VCaP (cell line): Measurements from ENCODE around the gene PHF21A.

Source experiments
- H3K27ac ChIP-seq: fragments of 450-650 bp; 2 replicates; pipeline ENCODE4 v1.5.1; 2017
- CTCF ChIP-seq: fragments of 450-650 bp; conservative IDR thresholded peaks from 2 replicates; pipeline ENCODE4 v1.5.1; 2017; ENCODE audit warnings: mild to moderate bottlenecking, moderate library complexity

Gene PHF21A

GRCh38 chr11:45917286-45917622 is 204.0 kb downstream of the PHF21A start:
- no peak for TF ChIP-seq CTCF
- H3K27ac ChIP-seq = peak overlapping the region; percentile 99

GRCh38 chr11:45915446-45915845 is 205.8 kb downstream of the PHF21A start:
- no peak overlapping the region for H3K27ac ChIP-seq
- TF ChIP-seq CTCF = no peak

- TF ChIP-seq CTCF = no peak
- H3K27ac ChIP-seq = no peak overlapping the region
Observed at GRCh38 chr11:45913942-45914635, 207.2 kb downstream of the PHF21A start.

- H3K27ac ChIP-seq = no peak overlapping the region
- no peak for TF ChIP-seq CTCF
Observed at GRCh38 chr11:45913514-45913913, 207.7 kb downstream of the PHF21A start.

- H3K27ac ChIP-seq = no peak overlapping the region
- TF ChIP-seq CTCF = no peak
Observed at GRCh38 chr11:45910623-45911022, 210.6 kb downstream of the PHF21A start.

DNA sequence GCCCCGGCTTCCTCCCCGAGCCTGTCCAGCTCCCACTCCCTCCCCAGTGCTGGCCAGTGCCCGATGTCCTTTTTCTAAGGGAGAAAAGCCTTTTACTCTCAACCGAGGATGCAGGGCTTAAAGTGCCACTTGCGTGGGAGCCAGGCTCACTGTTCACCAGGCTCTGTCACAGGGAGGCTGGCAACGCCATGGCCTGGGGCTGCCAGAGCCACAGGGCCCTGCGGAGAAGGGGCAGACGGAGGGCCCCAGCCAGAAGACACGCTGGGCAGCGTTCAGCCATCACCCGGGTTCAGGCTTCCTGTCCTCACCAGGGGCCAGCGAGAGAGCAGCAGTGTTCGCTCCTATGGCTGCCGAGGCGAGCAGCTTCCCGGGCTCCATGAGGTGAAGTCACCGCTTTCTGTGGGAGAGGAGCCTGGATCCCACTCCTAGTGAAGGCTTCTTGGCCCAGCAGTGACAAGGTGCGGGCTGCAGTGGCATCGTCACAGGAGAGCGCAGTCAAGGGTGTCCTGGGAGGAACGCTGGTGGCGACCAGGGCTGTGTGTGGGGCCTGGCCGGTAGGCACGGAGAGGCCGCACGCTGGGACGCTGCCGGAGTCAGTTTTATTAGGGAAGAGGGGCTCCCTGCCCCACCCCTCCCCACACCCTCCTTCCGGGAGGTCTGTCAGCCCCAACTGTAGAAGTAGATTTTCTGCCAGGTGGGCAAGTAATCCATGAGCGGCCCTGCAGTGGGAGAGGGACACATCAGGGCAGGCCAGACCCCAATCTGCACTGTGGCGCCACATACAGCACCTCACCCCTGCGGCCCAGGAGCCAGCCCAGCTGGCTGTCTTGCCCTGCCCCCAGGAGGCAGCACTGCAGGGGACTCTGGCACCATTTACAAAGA is 211.4 kb downstream of the PHF21A start:
- no peak overlapping the region for H3K27ac ChIP-seq
- no peak for TF ChIP-seq CTCF

- H3K27ac ChIP-seq = no peak overlapping the region
- no peak for TF ChIP-seq CTCF
Observed at GRCh38 chr11:45907911-45908370, 213.3 kb downstream of the PHF21A start.
